Erythroblast (primary cell): ENCODE results near the gene SYMPK.

Experiments
- GATA1 ChIP-seq: IDR thresholded peaks from 2 replicates; pipeline ENCODE4 v1.6.1; 2011; ENCODE audit warnings: low read depth, mild to moderate bottlenecking, control low read depth, low read length, moderate library complexity
- POLR2A ChIP-seq: IDR thresholded peaks from 2 replicates; pipeline ENCODE4 v1.6.1; 2011; ENCODE audit warnings: mild to moderate bottlenecking, low read length

DNA sequence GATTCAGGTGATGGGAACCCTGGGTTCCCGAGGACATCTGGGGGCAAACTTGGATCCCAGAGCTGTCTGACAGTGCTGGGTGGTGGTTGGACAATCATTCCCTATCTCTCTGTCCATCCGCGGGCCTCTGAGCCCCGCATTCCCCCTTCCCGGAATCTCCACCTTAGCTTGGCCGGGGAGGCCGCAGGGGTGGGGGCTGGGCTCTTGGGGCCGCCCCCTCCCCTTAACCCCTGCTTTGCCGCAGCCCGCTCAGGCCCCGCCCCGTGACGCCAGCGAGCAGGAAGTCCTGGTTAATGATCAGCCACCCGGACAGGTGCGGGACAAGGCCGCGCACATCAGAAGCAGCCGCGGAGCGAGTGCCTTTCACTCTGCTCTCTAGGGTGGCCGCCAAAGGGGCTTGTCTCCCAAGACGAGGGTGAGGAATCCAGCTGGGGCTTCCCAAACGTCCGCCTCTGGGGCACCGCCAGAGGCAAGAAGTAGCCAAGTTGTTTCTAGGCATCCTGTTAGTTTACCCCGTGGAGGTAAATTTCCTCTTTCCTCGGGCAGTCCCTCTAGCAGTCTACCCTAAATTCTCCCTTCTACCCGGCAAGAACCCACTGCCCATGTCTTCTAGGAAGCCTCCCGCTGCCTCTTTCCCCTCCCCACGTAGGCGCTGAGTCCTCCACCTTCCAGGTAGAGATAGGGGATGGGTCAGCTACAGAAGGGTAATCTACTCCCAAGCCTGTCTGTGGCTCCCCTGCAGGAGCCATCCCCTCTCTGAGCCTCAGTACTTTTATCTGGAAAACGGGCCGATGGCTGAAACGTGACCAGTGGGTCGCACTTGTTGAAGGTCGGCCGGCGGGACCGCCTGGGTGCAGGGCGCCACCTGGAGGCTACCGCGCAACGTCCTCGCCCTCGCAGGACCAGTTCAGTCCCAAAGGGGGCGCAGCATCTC lies 20.0 kb upstream of the SYMPK start:
- TF ChIP-seq POLR2A (no peak), GATA1 (no peak)
